Measurements from ENCODE around the gene SYT7.
A peak's percentile ranks its signal among the peaks of the same experiment; 100 is the strongest.

DNA sequence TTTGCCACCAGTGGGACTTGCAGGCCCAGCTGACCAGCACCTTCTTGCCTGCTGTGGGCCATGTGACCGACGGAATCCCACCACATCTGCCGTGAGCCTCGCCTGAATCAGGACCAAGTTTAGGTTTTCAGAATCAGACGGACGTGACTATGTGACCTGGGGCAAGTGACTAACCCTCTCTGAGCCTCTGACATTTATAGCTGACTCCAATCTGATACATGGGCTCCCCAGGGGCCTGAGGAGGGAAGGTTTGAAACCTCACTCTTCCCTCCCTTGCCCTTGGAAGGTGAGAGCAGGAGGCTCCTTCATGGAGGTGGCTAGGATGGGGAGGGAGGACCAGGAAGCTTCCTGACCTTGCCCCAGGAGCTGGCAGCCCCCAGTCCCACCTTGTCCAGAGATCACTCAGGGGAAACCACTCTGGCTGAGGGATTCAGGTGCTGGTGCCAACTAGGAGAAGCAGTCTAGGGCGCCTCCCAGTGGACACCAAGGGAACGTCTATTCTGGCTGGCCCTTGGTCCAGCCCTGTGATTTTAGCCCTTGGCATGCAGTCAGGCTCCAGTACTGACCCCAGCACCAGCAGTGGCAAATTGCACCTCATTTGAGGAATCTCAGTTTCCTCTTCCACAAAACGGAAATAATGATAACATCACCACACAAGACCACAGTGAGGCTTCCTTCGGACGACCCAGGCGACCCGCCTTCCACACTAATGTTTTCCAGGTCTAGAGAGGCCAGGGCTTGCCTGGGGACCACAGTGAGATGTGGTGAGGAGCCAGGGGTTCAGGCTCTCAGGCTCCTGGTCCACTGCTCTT, 47.2 kb upstream of the SYT7 start:
- peak; percentile 53; the same call in 2 of the 3 replicates for TF ChIP-seq SMC3 (IDR thresholded peaks at IDR 0.05)
- TF ChIP-seq CTCF (IDR thresholded peaks at IDR 0.05): peak; percentile 75
- no peak for TF ChIP-seq POLR2A (IDR thresholded peaks at IDR 0.05; ENCODE audit: low read length)
- no peak for TF ChIP-seq FOXS1 (CRISPR knock-in tag; IDR thresholded peaks at IDR 0.05)
- no peak for TF ChIP-seq RCOR1 (IDR thresholded peaks at IDR 0.05; ENCODE audit: low read depth, low read length)
- no peak for TF ChIP-seq NFE2L2 (conservative IDR thresholded peaks at IDR 0.05; ENCODE audit: low read length)
- no peak for TF ChIP-seq CBX2 (IDR thresholded peaks at IDR 0.05; ENCODE audit: borderline replicate concordance, low read depth)
- TF ChIP-seq ESRRA (IDR thresholded peaks at IDR 0.05; ENCODE audit: borderline replicate concordance, low read length): no peak
- no peak for TF ChIP-seq KDM5A (IDR thresholded peaks at IDR 0.05)
- TF ChIP-seq NR3C1 (IDR thresholded peaks at IDR 0.05): no peak
- TF ChIP-seq TFCP2L1 (CRISPR knock-in tag; IDR thresholded peaks at IDR 0.05): no peak
- TF ChIP-seq KDM1A (IDR thresholded peaks at IDR 0.05; ENCODE audit: low read depth): no peak
